Gastrocnemius medialis (tissue), 4 donors: ENCODE results near the gene SLC25A29. TPM values are rescaled to one million over a fixed set of nuclear protein-coding genes. Genes with fewer than 3 reads are reported as not detected.
"Not testable (repeated sequence)": the region's sequence is repeated elsewhere in the genome, so short reads cannot be mapped to it uniquely, and the experiment has no call there.

ENCODE experiments used
- ATAC-seq, 2 donors: fragments of 150-250 bp; one replicate each; pipeline ENCODE4 v1.9.1; 2016
- DNase-seq, 2 donors: peaks; one replicate each; pipeline ENCODE4 v3.0.0-alpha.2; 2019
- H3K27ac ChIP-seq, 4 donors: fragments of 200-600 bp; sonication (generic); 1 replicate in 1 of 4; 2 replicates in 3 of 4; pipeline ENCODE4 v1.5.1; 2016 to 2018; ENCODE audit warnings: mild to moderate bottlenecking in 2 of 4, moderate library complexity in 1 of 4
- H3K27me3 ChIP-seq, 3 donors: fragments of 200-600 bp; sonication (generic) in 2 of 3; 1 replicate in 1 of 3; 2 replicates in 2 of 3; pipeline versions ENCODE4 v1.5.1 to v1.6.0; 2016 to 2019; ENCODE audit warnings: mild to moderate bottlenecking in 1 of 3, moderate library complexity in 1 of 3
- H3K36me3 ChIP-seq, 2 donors: fragments of 200-600 bp; sonication (generic) in 1 of 2; one replicate each; pipeline ENCODE4 v1.5.1; 2017 to 2018
- H3K4me1 ChIP-seq, 2 donors: fragments of 200-600 bp; sonication (generic) in 1 of 2; one replicate each; pipeline ENCODE4 v1.5.1; 2016 to 2017; ENCODE audit warnings: mild to moderate bottlenecking in 2 of 2
- H3K4me3 ChIP-seq, 4 donors: fragments of 200-600 bp; sonication (generic) in 3 of 4; 1 replicate in 1 of 4; 2 replicates in 3 of 4; pipeline ENCODE4 v1.5.1; 2016 to 2019; ENCODE audit warnings: mild to moderate bottlenecking in 2 of 4
- H3K9me3 ChIP-seq, 3 donors: fragments of 200-600 bp; sonication (generic) in 2 of 3; 1 replicate in 1 of 3; 2 replicates in 2 of 3; pipeline ENCODE4 v1.5.1; 2016 to 2019
- CTCF ChIP-seq, 5 experiments: fragments of 450-650 bp in 3 of 5; fragments of 200-600 bp in 2 of 5; sonication (generic) in 2 of 5; IDR thresholded peaks in 4 of 5; conservative IDR thresholded peaks in 1 of 5; 1 replicate in 4 of 5; 2 replicates in 1 of 5; pipeline ENCODE4 v1.5.1; 2016 to 2019; ENCODE audit warnings: antibody characterized with exemption in 5 of 5, mild to moderate bottlenecking in 3 of 5, moderate library complexity in 3 of 5
- POLR2A ChIP-seq, 2 donors: fragments of 450-650 bp; IDR thresholded peaks; one replicate each; pipeline ENCODE4 v1.6.1; 2017; ENCODE audit warnings: antibody characterized with exemption in 2 of 2, mild to moderate bottlenecking in 2 of 2, moderate library complexity in 2 of 2
- in situ Hi-C, 4 donors: fragments of 200-750 bp; cut with MboI; loops; one replicate each; pipeline versions ENCODE4 v1.15.0 to v1.8.0; 2017; ENCODE audit warnings: low sequenced_read_pairs in 4 of 4
- intact Hi-C: fragments of 100-400 bp; cut with DNase I; formaldehyde crosslinking; loops from one replicate; pipeline ENCODE4 v1.15.1; 2023; ENCODE audit warnings: low total_unique reads
- total RNA-seq, 4 donors: library from RNA; depleted of rRNA; stranded (reverse); fragments of >200 nt; gene quantifications; one replicate each; pipeline versions ENCODE4 v1.1.0 to v1.2.3, GENCODE V29; 2016

SLC25A29 gene
- total RNA-seq, 4 donors from 2014 or later, result 9.0 to 17.4 (median 13.4) TPM

DNA sequence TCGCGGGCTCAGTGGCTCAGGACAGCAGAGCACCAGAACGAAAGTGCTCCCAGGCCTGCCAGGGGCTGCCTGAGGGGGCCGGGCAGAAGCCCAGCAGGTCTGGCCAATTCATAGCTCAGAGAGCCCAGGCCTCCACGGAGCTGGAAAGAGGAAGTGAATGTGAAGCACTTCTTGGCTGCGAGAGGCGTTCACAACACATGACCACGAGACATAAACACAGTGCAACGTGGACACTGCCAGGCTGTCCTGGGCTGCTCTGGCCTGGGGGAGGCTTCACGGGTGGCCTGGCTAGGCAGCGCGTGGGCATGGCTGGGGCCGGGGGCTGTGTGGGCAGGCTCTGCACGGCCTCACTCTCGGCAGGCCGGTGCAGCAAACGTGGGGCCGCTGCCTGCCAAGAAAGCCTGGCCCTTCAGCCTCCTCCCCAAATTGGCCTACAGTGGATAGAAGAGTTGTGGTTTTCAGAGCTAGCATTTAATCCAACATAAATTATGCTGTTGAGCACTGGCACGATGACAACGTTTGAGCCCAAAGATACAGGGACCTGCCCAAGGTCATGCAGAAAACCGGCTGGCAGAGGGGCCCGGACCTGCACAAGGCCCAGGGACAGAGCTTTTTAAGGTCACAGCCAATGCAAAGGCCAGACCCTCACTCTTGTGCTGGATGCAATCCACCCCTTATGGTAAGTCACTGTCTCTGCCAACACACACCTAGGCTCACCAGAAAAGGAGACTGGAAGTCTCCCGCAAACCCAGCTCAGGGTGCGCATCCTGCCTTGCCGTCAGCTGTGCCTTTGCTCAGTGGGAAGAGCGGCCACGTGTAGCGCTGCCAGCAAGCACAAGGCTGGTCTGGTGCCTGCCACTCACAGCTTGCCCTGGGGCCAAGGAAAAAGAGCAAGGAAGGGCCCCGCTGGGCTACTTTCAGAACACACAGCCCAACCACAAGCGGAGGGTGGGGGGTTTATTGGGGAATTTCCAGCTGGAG is 8.6 kb downstream of the SLC25A29 start:
- Histone ChIP-seq H3K36me3 (no peaks in the 10 kb centered on the region), H3K27ac (peak overlapping the region; percentile 78 to 86 (median 83)), H3K4me1 (peaks cover 28% of the 10 kb centered on the region in 2 donors), H3K27me3 (no peaks in the 10 kb centered on the region), H3K4me3 (peak overlapping the region in 3 of 4 donors; percentile 7 to 37 (median 15)), H3K9me3 (no peaks in the 10 kb centered on the region)
- TF ChIP-seq POLR2A (IDR thresholded peaks at IDR 0.05) (no peak), CTCF (IDR thresholded peaks at IDR 0.05 in 4 of 5, conservative IDR thresholded peaks at IDR 0.05 in 1 of 5) (no peak)
- in situ Hi-C loops (no loop called here), intact Hi-C loops (no loop called here)
- DNase-seq, result peak; percentile 69 to 83
- peak; percentile 93 to 94 for ATAC-seq

DNA sequence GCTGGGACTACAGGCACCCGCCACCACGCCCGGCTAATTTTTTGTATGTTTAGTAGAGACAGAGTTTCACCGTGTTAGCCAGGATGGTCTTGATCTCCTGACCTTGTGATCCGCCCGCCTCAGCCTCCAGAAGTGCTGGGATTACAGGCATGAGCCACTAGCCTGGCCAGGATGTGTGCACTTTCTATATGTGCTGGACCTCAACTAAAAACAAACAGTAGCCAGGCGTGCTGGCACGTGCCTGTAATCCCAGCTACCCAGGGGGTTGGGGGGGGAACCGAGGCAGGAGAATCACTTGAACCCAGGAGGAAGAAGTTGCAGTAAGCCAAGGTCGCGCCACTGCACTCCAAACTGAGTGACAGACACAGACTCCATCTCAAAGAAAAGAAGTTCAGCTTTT is 9.5 kb downstream of the SLC25A29 start:
- Histone ChIP-seq H3K4me1 (peaks cover 28% of the 10 kb centered on the region in 2 donors), H3K27ac (peak overlapping the region; percentile 78 to 86 (median 83))
- H3K4me3 ChIP-seq, in situ Hi-C loops, H3K36me3 ChIP-seq, intact Hi-C loops, ATAC-seq, H3K9me3 ChIP-seq, H3K27me3 ChIP-seq: not testable (repeated sequence)
- peak in 1 of 2 donors; percentile 11 for DNase-seq

DNA sequence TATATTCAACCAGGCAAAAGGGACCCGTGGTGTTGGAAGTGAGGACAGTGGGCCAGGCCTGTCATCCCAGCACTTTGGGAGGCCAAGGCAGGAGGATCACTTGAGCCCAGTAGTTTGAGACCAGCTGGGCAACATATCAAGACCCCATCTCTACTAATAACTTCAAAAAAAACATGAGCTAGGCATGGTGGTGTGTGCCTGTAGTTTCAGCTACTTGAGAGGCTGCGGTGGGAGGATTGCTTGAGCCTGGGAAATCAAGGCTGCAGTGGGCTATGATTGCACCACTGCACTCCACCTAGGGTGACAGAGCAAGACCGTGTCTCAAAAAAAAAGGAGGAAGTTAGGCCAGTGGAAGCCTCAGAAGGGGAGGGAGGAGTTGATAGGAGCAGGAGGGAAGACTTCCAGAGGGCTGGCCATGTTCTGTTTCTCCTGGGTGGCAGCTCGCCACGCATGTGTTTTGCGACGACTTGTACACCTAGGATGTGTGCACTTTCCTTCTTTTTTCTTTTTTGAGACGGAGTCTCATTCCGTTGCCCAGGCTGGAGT is 10.1 kb downstream of the SLC25A29 start:
- DNase-seq (peak in 1 of 2 donors; percentile 12), ATAC-seq (no peak)
- intact Hi-C loops, result no loop called here
- Histone ChIP-seq H3K4me3 (no peak overlapping the region), H3K4me1 (peaks cover 28% of the 10 kb centered on the region in 2 donors), H3K36me3 (no peaks in the 10 kb centered on the region), H3K27ac (peak overlapping the region; percentile 78 to 86 (median 83)), H3K27me3 (no peaks in the 10 kb centered on the region), H3K9me3 (no peaks in the 10 kb centered on the region)
- in situ Hi-C loops, result no loop called here
- TF ChIP-seq CTCF (IDR thresholded peaks at IDR 0.05 in 4 of 5, conservative IDR thresholded peaks at IDR 0.05 in 1 of 5), result no peak
- no peak for TF ChIP-seq POLR2A (IDR thresholded peaks at IDR 0.05)

DNA sequence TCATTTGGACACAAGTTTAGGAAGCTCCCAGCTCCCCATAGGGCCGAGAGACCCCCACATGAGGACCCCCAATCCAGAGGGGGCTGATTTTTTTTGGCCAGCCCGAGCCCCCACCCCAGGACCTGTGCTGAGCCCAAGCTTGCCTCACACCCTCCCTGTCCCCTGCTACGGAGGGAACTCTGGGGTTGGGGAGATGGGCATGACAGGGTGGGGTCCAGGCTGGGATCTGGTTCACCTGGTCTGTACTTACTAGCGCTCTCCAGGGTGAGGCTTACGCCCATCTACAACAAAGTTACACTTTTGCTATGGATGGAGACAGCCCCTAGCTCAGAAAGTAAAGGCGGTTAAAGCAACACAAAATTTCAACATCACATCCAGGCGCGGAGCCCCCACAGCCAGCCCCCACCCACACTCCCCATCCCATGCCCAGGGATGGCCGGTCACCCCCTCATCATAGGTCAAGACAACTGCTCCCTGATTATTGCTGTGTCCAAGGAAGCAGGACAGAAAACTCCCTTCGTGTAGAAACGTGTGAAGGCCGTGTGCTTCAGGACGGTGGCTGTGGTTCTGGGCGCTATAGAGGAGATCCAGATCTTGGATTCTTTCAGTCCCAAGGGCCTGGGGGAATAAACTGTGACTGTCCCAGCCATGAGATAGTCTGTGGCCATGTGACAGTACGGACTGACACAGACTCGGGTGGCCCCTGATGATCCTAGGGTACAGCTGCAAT is 10.7 kb downstream of the SLC25A29 start:
- H3K27me3 ChIP-seq, result no peaks in the 10 kb centered on the region
- in situ Hi-C loops, result no loop called here
- intact Hi-C loops, result no loop called here
- no peak overlapping the region for H3K4me3 ChIP-seq
- H3K9me3 ChIP-seq, result no peaks in the 10 kb centered on the region
- H3K36me3 ChIP-seq, result no peaks in the 10 kb centered on the region
- DNase-seq (peak in 1 of 2 donors; percentile 10), ATAC-seq (no peak)
- H3K27ac ChIP-seq, result peak overlapping the region in 2 of 4 donors; percentile 31 to 86
- TF ChIP-seq POLR2A (IDR thresholded peaks at IDR 0.05), result no peak
- peaks cover 28% of the 10 kb centered on the region in 2 donors for H3K4me1 ChIP-seq

GRCh38 chr14:100294963-100295330 is 11.3 kb downstream of the SLC25A29 start:
- ATAC-seq, result no peak
- peak in 1 of 2 donors; percentile 3 for DNase-seq
- intact Hi-C loops (no loop called here), in situ Hi-C loops (no loop called here)
- H3K27ac ChIP-seq, result peak overlapping the region in 2 of 4 donors; percentile 31 to 86
- no peaks in the 10 kb centered on the region for H3K36me3 ChIP-seq
- no peak for TF ChIP-seq CTCF (IDR thresholded peaks at IDR 0.05 in 4 of 5, conservative IDR thresholded peaks at IDR 0.05 in 1 of 5)
- no peak for TF ChIP-seq POLR2A (IDR thresholded peaks at IDR 0.05)
- no peaks in the 10 kb centered on the region for H3K9me3 ChIP-seq
- no peaks in the 10 kb centered on the region for H3K27me3 ChIP-seq
- peaks cover 28% of the 10 kb centered on the region in 2 donors for H3K4me1 ChIP-seq
- no peak overlapping the region for H3K4me3 ChIP-seq
